ENCODE data around the gene ALKBH5.

DNA sequence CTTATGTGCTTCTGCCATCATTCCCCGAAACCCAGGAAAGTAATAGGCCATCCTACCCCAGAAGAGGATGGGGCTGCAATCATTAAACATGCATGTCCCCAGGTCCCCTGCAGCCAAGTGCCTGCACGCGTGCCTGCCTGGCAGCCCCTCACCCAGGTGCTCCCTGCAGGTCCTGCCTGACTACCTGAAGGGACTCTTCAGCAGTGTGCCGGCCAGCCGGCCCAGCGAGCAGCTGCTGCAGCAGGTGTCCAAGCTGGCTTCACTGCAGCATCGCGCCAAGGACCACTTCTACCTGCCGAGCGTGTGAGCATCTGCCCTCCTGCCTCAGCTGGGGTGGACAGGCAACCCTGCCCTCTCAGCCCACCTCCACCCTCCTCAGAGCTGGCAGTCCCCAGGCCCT, 16.2 kb upstream of the ALKBH5 start:
- TF ChIP-seq, protein P1, sequence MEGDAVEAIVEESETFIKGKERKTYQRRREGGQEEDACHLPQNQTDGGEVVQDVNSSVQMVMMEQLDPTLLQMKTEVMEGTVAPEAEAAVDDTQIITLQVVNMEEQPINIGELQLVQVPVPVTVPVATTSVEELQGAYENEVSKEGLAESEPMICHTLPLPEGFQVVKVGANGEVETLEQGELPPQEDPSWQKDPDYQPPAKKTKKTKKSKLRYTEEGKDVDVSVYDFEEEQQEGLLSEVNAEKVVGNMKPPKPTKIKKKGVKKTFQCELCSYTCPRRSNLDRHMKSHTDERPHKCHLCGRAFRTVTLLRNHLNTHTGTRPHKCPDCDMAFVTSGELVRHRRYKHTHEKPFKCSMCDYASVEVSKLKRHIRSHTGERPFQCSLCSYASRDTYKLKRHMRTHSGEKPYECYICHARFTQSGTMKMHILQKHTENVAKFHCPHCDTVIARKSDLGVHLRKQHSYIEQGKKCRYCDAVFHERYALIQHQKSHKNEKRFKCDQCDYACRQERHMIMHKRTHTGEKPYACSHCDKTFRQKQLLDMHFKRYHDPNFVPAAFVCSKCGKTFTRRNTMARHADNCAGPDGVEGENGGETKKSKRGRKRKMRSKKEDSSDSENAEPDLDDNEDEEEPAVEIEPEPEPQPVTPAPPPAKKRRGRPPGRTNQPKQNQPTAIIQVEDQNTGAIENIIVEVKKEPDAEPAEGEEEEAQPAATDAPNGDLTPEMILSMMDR (IDR thresholded peaks at IDR 0.05): no peak
- TF ChIP-seq TCF7L2 (IDR thresholded peaks at IDR 0.05; ENCODE audit: low read depth, low read length): no peak
- TF ChIP-seq SIN3A (IDR thresholded peaks at IDR 0.05; ENCODE audit: borderline replicate concordance, insufficient read depth, low read depth, low read length): no peak
- TF ChIP-seq POLR2AphosphoS5 (IDR thresholded peaks at IDR 0.05; ENCODE audit: low read depth, low read length): no peak
